OCI-LY3 (cell line): ENCODE results near the gene MED23.

Experiments used
- H2AFZ ChIP-seq: fragments of 200-600, 300-600 bp; shearing (Covaris generic); 2 replicates; pipeline ENCODE4 v1.6.0; 2014; ENCODE audit warnings: antibody characterized with exemption, low read depth, low read length
- H3K27ac ChIP-seq: fragments of 200-600, 300-600 bp; sonication (generic); 2 replicates; pipeline ENCODE4 v1.5.1; 2014; ENCODE audit warnings: mild to moderate bottlenecking, low read length, moderate library complexity, mixed read lengths
- H3K27me3 ChIP-seq: fragments of 200-600, 300-600 bp; sonication (generic); 2 replicates; pipeline ENCODE4 v1.6.1; 2014; ENCODE audit warnings: low read depth, low read length, mixed read lengths
- H3K36me3 ChIP-seq: fragments of 200-600, 300-600 bp; sonication (generic); replicated peaks from 2 replicates; pipeline ENCODE3; 2014; ENCODE audit warnings: low read depth, low read length, mixed read lengths
- H3K4me1 ChIP-seq: fragments of 300-600, 200-600 bp; sonication (generic); 2 replicates; pipeline ENCODE4 v1.6.1; 2014; ENCODE audit warnings: low read length, mixed read lengths
- H3K4me2 ChIP-seq: fragments of 200-600, 300-600 bp; sonication (generic); 2 replicates; pipeline ENCODE4 v1.6.1; 2014; ENCODE audit warnings: low read length, mixed read lengths
- H3K4me3 ChIP-seq: fragments of 300-600, 200-600 bp; sonication (generic); 2 replicates; pipeline ENCODE4 v1.5.1; 2014; ENCODE audit warnings: antibody characterized with exemption, mild to moderate bottlenecking, low read length, moderate library complexity
- H3K79me2 ChIP-seq: fragments of 300-600, 200-600 bp; shearing (Covaris generic); 2 replicates; pipeline ENCODE4 v1.6.1; 2014; ENCODE audit warnings: mild to moderate bottlenecking, low read length, mixed read lengths
- H3K9ac ChIP-seq: fragments of 300-600, 200-600 bp; shearing (Covaris generic); 2 replicates; pipeline ENCODE4 v1.6.0; 2014; ENCODE audit warnings: mild to moderate bottlenecking, low read length, moderate library complexity
- H3K9me3 ChIP-seq: fragments of 200-600, 300-600 bp; shearing (Covaris generic); 2 replicates; pipeline ENCODE4 v1.6.1; 2014; ENCODE audit warnings: low read length, mixed read lengths; ENCODE audit not compliant: insufficient read depth
- H4K20me1 ChIP-seq: fragments of 200-600, 300-600 bp; sonication (generic); 2 replicates; pipeline ENCODE4 v1.6.1; 2016; ENCODE audit warnings: low read length, mixed read lengths; ENCODE audit not compliant: insufficient read depth
- CTCF ChIP-seq: fragments of 200-600, 300-600 bp; sonication (generic); IDR thresholded peaks from 2 replicates; pipeline ENCODE4 v1.5.1; 2014; ENCODE audit warnings: antibody characterized with exemption, low read length, low read depth
- EZH2phosphoT487 ChIP-seq: fragments of 200-600 bp; shearing (Covaris generic); IDR thresholded peaks from 2 replicates; pipeline ENCODE4 v1.6.1; 2018; ENCODE audit warnings: antibody characterized with exemption, mixed run types, low read depth

The MED23 gene

GRCh38 chr6:131627724-131628682 is at the start of gene MED23:
MED23 (minus strand) TSS chr6:131628242; CDS start chr6:131628049, 193 bp downstream.
- peak within 1 kb of the TSS; percentile 74 for H3K9ac ChIP-seq
- H3K27me3 ChIP-seq: no peaks in the 10 kb centered on the region
- TF ChIP-seq EZH2phosphoT487 (no peak), CTCF (peak; percentile 92)
- H3K79me2 ChIP-seq: peaks cover 13% of the 10 kb centered on the region
- peak within 1 kb of the TSS; percentile 92 for H2AFZ ChIP-seq
- no peaks in the 10 kb centered on the region for H3K9me3 ChIP-seq
- peaks cover 8% of the 10 kb centered on the region; the same call in 1 of the 2 replicates for H3K4me1 ChIP-seq
- H3K4me2 ChIP-seq: peak within 1 kb of the TSS; percentile 87
- no peaks in the 10 kb centered on the region for H4K20me1 ChIP-seq
- H3K27ac ChIP-seq: peak within 1 kb of the TSS; percentile 37; the same call in 1 of the 2 replicates
- H3K36me3 ChIP-seq: no peaks in the 10 kb centered on the region
- H3K4me3 ChIP-seq: peak within 1 kb of the TSS; percentile 99

- H3K27ac ChIP-seq: no peak overlapping the region
- no peaks in the 10 kb centered on the region for H3K79me2 ChIP-seq
- peaks cover 2% of the 10 kb centered on the region for H3K27me3 ChIP-seq
- H4K20me1 ChIP-seq: no peaks in the 10 kb centered on the region
- H3K4me3 ChIP-seq: no peak overlapping the region
- no peak overlapping the region for H3K4me2 ChIP-seq
- no peak overlapping the region for H2AFZ ChIP-seq
- TF ChIP-seq CTCF (no peak), EZH2phosphoT487 (no peak)
- H3K9me3 ChIP-seq: no peaks in the 10 kb centered on the region
- no peaks in the 10 kb centered on the region for H3K36me3 ChIP-seq
- no peak overlapping the region for H3K9ac ChIP-seq
- H3K4me1 ChIP-seq: no peaks in the 10 kb centered on the region
These were observed 45.1 kb upstream of the MED23 start for GRCh38 chr6:131673184-131673583.

- H2AFZ ChIP-seq: no peak overlapping the region
- no peaks in the 10 kb centered on the region for H3K4me1 ChIP-seq
- H3K9ac ChIP-seq: no peak overlapping the region
- no peak overlapping the region for H3K4me2 ChIP-seq
- no peak overlapping the region for H3K27ac ChIP-seq
- peaks cover 2% of the 10 kb centered on the region; the same call in 1 of the 2 replicates for H3K27me3 ChIP-seq
- H4K20me1 ChIP-seq: no peaks in the 10 kb centered on the region
- H3K79me2 ChIP-seq: no peaks in the 10 kb centered on the region
- H3K9me3 ChIP-seq: no peaks in the 10 kb centered on the region
- no peaks in the 10 kb centered on the region for H3K36me3 ChIP-seq
- H3K4me3 ChIP-seq: no peak overlapping the region
- no peak for TF ChIP-seq CTCF
These were observed 41.8 kb upstream of the MED23 start for GRCh38 chr6:131669891-131670290.

- Histone ChIP-seq H3K9ac (no peak overlapping the region), H4K20me1 (no peaks in the 10 kb centered on the region), H3K79me2 (no peaks in the 10 kb centered on the region), H3K27ac (no peak overlapping the region), H3K4me3 (no peak overlapping the region), H2AFZ (no peak overlapping the region), H3K9me3 (no peaks in the 10 kb centered on the region), H3K36me3 (no peaks in the 10 kb centered on the region), H3K27me3 (no peaks in the 10 kb centered on the region), H3K4me2 (no peak overlapping the region), H3K4me1 (no peaks in the 10 kb centered on the region)
- TF ChIP-seq EZH2phosphoT487: no peak
- no peak for TF ChIP-seq CTCF
These were observed 35.6 kb upstream of the MED23 start for GRCh38 chr6:131663578-131664165.
